Lower lobe of right lung (tissue), 2 donors: ENCODE results near the gene HBEGF. TPM values are rescaled to one million over a fixed set of nuclear protein-coding genes. Genes with fewer than 3 reads are reported as not detected.

Experiments
- ATAC-seq, 2 donors: fragments of 200-7000 bp; cut with Tn5 transposase; one replicate each; pipeline ENCODE4 v1.9.1; 2020 to 2022; ENCODE audit warnings: mild to moderate bottlenecking in 2 of 2, moderate library complexity in 2 of 2
- DNase-seq: peaks from one replicate; pipeline ENCODE4 v3.0.0-alpha.2; 2020
- H3K27ac ChIP-seq: fragments of 200-600 bp; one replicate; pipeline ENCODE4 v1.8.0; 2022
- H3K27me3 ChIP-seq: fragments of 200-600 bp; one replicate; pipeline ENCODE4 v1.8.0; 2022; ENCODE audit warnings: low read depth
- H3K36me3 ChIP-seq: fragments of 200-600 bp; one replicate; pipeline ENCODE4 v1.8.0; 2022; ENCODE audit warnings: mild to moderate bottlenecking
- H3K4me1 ChIP-seq: fragments of 200-600 bp; one replicate; pipeline ENCODE4 v1.8.0; 2022
- H3K4me3 ChIP-seq: fragments of 200-600 bp; one replicate; pipeline ENCODE4 v1.8.0; 2022; ENCODE audit warnings: mild to moderate bottlenecking
- H3K9me3 ChIP-seq: fragments of 200-600 bp; one replicate; pipeline ENCODE4 v1.8.0; 2022
- intact Hi-C: fragments of 100-400 bp; cut with DNase I; formaldehyde crosslinking; loops from one replicate; pipeline ENCODE4 v1.11.0; 2022
- total RNA-seq: library from RNA; stranded (reverse); fragmentation: NEBNext Ultra II Directional; extraction: Animal tissue kit (Norgen Biotek cat#: 25700); gene quantifications from one replicate; pipeline ENCODE4 v1.2.1, GENCODE V29; 2021
- TF ChIP-seq, protein P1 (sequence below): fragments of 200-600 bp; IDR thresholded peaks from one replicate; pipeline ENCODE4 v1.8.0; 2022; ENCODE audit warnings: antibody characterized with exemption, mild to moderate bottlenecking
- donor health status: DM: no; HTN: yes; CAD: no; lungs with severe emphysema.

The HBEGF gene
- total RNA-seq, 1 donor from 2014 or later: 43.2 TPM

DNA sequence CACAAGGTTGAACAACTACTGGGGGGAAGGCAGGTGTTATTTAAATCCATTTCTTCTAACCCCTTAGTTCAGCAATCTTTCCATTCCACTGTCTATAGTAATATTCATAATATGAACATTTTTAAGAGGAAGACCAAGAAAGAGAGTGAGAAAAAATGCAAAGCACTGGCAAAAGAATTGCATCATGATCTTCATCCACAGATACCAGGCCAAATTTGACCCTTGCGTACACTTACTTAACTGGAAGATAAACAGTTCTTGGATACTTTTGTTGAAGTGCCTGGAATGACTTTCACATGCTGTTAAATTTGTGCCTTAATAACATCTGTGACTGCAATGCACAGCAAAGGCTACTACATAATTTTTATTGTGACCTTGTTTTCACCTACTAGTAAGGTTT, 45.3 kb downstream of the HBEGF start:
- Histone ChIP-seq H3K4me1 (peaks cover 51% of the 10 kb centered on the region), H3K4me3 (no peak overlapping the region), H3K36me3 (peaks cover 16% of the 10 kb centered on the region), H3K27me3 (no peaks in the 10 kb centered on the region), H3K27ac (peak overlapping the region; percentile 1), H3K9me3 (no peaks in the 10 kb centered on the region)
- TF ChIP-seq, protein P1, sequence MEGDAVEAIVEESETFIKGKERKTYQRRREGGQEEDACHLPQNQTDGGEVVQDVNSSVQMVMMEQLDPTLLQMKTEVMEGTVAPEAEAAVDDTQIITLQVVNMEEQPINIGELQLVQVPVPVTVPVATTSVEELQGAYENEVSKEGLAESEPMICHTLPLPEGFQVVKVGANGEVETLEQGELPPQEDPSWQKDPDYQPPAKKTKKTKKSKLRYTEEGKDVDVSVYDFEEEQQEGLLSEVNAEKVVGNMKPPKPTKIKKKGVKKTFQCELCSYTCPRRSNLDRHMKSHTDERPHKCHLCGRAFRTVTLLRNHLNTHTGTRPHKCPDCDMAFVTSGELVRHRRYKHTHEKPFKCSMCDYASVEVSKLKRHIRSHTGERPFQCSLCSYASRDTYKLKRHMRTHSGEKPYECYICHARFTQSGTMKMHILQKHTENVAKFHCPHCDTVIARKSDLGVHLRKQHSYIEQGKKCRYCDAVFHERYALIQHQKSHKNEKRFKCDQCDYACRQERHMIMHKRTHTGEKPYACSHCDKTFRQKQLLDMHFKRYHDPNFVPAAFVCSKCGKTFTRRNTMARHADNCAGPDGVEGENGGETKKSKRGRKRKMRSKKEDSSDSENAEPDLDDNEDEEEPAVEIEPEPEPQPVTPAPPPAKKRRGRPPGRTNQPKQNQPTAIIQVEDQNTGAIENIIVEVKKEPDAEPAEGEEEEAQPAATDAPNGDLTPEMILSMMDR: no peak
- ATAC-seq (peak in 1 of 2 donors; percentile 19), DNase-seq (no peak)
- intact Hi-C loops: no loop called here

DNA sequence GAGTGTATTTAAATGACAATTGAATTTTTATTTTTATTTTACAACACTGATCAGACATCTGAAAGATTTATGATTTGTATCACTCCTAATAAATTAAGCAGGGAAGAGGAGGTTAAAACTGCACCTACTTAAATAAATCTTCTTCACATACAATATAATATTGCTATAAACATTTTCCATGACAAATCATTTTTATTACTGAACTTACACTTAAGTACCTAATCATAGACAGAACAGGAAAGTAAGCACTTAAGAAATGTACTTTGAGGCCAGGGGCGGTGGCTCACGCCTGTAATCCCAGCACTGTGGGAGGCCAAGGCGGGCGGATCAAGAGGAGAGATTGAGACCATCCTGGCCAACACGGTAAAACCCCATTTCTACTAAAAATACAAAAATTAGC, 47.3 kb downstream of the HBEGF start:
- ATAC-seq: peak in 1 of 2 donors; percentile 30
- intact Hi-C loops: no loop called here
- H3K27ac ChIP-seq: peak overlapping the region; percentile 63

DNA sequence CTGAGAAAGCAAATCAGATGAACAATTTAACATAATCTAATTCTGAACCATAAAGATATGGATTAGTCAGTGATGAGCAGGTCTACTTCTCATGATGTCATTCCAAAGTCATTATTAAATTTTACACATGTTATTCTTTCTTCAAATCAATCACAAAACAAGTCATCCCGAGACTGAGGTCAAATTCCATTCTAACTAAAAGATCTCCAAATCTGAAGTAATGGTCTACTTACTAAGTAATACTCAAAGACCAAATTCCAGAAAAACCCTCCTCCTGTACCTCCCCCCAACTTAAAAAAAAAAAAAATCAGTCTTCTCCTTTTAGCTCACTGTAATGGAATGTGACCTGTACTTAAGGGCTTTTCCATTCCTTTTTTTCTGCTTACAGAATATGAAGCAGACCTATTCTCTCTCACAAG, 48.2 kb downstream of the HBEGF start:
- DNase-seq (no peak), ATAC-seq (peak; percentile 64 to 71)
- intact Hi-C loops: no loop called here
- TF ChIP-seq, protein P1: no peak
- H3K4me3 ChIP-seq: no peak overlapping the region
- H3K9me3 ChIP-seq: no peaks in the 10 kb centered on the region
- no peaks in the 10 kb centered on the region for H3K27me3 ChIP-seq
- H3K4me1 ChIP-seq: peaks cover 70% of the 10 kb centered on the region
- peak overlapping the region; percentile 63 for H3K27ac ChIP-seq
- peaks cover 16% of the 10 kb centered on the region for H3K36me3 ChIP-seq

More for the DNA sequence above, 47.3 kb downstream of the HBEGF start:
- Histone ChIP-seq H3K4me3 (no peak overlapping the region), H3K36me3 (peaks cover 16% of the 10 kb centered on the region), H3K4me1 (peaks cover 67% of the 10 kb centered on the region), H3K9me3 (no peaks in the 10 kb centered on the region), H3K27me3 (no peaks in the 10 kb centered on the region)
- TF ChIP-seq, protein P1: no peak
- DNase-seq: no peak

DNA sequence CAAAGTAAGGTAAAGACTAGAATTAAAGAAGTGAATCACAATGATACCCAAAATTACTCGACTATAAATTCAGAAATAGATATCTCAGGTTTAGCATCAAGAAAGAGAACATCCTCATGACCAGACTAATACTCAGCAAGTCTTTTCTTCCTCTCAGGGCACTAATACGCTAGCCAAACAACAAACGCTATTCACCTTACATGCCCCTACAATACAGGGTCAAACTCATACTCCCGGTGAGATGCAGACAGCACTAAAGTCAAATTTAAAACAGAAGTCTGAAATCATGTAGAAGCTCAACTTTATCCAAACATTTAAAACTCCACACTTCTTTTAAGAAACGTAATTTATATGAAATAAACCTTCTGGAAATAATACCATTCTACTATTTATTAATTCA, 49.1 kb downstream of the HBEGF start:
- ATAC-seq (no peak), DNase-seq (no peak)
- intact Hi-C loops: no loop called here
- Histone ChIP-seq H3K36me3 (peaks cover 16% of the 10 kb centered on the region), H3K9me3 (no peaks in the 10 kb centered on the region), H3K27me3 (no peaks in the 10 kb centered on the region), H3K4me1 (peaks cover 78% of the 10 kb centered on the region), H3K27ac (peak overlapping the region; percentile 26), H3K4me3 (no peak overlapping the region)
- TF ChIP-seq, protein P1: no peak

DNA sequence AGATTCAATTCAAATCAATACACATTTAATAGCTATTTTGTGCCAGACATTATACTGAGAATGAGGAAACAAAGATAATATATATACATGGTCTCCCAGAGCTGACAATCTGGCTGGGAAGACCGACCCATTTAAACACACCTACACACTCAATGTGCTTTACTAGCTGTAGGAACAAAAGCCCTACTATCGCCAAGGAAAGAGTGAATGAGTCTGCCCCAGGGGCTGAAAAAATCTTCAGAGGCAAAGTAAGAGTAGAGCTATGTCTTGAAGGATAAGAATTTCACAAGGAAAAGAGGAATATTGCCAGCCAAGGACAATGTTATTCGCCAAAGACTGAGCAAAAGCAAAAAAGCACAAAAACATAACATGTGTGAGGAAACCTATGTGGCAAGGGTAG, 50.1 kb downstream of the HBEGF start:
- Histone ChIP-seq H3K36me3 (peaks cover 16% of the 10 kb centered on the region), H3K9me3 (no peaks in the 10 kb centered on the region), H3K4me3 (no peak overlapping the region), H3K27ac (peak overlapping the region; percentile 3), H3K27me3 (no peaks in the 10 kb centered on the region), H3K4me1 (peaks cover 78% of the 10 kb centered on the region)
- ATAC-seq: no peak
- intact Hi-C loops: no loop called here
- DNase-seq: no peak
- TF ChIP-seq, protein P1: no peak

DNA sequence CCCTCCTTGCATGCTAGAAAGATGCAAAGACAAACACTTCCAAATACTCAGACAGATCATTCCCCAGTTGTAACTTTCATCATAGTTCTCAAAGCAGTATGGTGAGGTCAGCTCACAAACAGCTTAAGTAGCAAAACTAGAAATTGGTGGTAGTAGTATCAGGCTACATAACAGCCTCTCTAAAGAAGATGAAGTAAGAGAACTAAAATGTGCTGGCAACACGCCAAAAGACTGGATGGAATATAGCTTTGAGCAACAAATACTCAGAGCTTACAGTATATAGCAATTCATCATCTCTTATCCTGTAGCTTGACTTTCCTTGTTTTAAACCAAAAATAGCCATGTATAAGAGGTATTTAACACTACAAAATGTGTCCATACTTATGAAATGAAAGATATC, 51.0 kb downstream of the HBEGF start:
- Histone ChIP-seq H3K4me3 (no peak overlapping the region), H3K4me1 (peaks cover 73% of the 10 kb centered on the region), H3K9me3 (no peaks in the 10 kb centered on the region), H3K36me3 (peaks cover 16% of the 10 kb centered on the region), H3K27ac (peak overlapping the region; percentile 2), H3K27me3 (no peaks in the 10 kb centered on the region)
- TF ChIP-seq, protein P1: no peak
- intact Hi-C loops: no loop called here
- no peak for DNase-seq
- peak; percentile 76 to 78 for ATAC-seq
